Thyroid gland (tissue), 4 donors: Measurements from ENCODE around the gene GGTA1.

ENCODE experiments used
- POLR2A ChIP-seq, 2 donors: fragments of 450-650 bp; IDR thresholded peaks; one replicate each; pipeline ENCODE4 v1.6.1; 2017; ENCODE audit warnings: antibody characterized with exemption in 2 of 2, mild to moderate bottlenecking in 2 of 2, moderate library complexity in 1 of 2
- TF ChIP-seq, protein P1 (sequence below), 6 experiments: fragments of 200-600 bp in 3 of 6; fragments of 450-650 bp in 3 of 6; sonication (generic) in 3 of 6; IDR thresholded peaks; one replicate each; pipeline ENCODE4 v1.5.1; 2016 to 2019; ENCODE audit warnings: antibody characterized with exemption in 6 of 6, mild to moderate bottlenecking in 2 of 6, inconsistent platforms in 1 of 6, moderate library complexity in 1 of 6

- TF ChIP-seq POLR2A (IDR thresholded peaks at IDR 0.05) = peak in 1 of 2 donors; percentile 16
- TF ChIP-seq, protein P1, sequence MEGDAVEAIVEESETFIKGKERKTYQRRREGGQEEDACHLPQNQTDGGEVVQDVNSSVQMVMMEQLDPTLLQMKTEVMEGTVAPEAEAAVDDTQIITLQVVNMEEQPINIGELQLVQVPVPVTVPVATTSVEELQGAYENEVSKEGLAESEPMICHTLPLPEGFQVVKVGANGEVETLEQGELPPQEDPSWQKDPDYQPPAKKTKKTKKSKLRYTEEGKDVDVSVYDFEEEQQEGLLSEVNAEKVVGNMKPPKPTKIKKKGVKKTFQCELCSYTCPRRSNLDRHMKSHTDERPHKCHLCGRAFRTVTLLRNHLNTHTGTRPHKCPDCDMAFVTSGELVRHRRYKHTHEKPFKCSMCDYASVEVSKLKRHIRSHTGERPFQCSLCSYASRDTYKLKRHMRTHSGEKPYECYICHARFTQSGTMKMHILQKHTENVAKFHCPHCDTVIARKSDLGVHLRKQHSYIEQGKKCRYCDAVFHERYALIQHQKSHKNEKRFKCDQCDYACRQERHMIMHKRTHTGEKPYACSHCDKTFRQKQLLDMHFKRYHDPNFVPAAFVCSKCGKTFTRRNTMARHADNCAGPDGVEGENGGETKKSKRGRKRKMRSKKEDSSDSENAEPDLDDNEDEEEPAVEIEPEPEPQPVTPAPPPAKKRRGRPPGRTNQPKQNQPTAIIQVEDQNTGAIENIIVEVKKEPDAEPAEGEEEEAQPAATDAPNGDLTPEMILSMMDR (IDR thresholded peaks at IDR 0.05) = no peak
Observed at GRCh38 chr9:121499427-121500164, at the start of gene GGTA1.
